HL-60 (cell line): ENCODE measurements around the gene GPC1.

ENCODE experiments used
- POLR2AphosphoS5 ChIP-seq: IDR thresholded peaks from 2 replicates; pipeline ENCODE4 v1.6.1; 2012; ENCODE audit warnings: low read depth
- SPI1 ChIP-seq: IDR thresholded peaks from 2 replicates; pipeline ENCODE4 v1.6.1; 2012; ENCODE audit warnings: low read depth, mild to moderate bottlenecking, borderline replicate concordance
- TF ChIP-seq, protein P1 (sequence below): IDR thresholded peaks from one replicate; pipeline ENCODE4 v1.5.1; 2011; ENCODE audit warnings: low read length, control low read depth, inconsistent platforms; ENCODE audit not compliant: insufficient read depth

GRCh38 chr2:240472078-240472790 is 36.8 kb downstream of the GPC1 start:
- TF ChIP-seq, protein P1, sequence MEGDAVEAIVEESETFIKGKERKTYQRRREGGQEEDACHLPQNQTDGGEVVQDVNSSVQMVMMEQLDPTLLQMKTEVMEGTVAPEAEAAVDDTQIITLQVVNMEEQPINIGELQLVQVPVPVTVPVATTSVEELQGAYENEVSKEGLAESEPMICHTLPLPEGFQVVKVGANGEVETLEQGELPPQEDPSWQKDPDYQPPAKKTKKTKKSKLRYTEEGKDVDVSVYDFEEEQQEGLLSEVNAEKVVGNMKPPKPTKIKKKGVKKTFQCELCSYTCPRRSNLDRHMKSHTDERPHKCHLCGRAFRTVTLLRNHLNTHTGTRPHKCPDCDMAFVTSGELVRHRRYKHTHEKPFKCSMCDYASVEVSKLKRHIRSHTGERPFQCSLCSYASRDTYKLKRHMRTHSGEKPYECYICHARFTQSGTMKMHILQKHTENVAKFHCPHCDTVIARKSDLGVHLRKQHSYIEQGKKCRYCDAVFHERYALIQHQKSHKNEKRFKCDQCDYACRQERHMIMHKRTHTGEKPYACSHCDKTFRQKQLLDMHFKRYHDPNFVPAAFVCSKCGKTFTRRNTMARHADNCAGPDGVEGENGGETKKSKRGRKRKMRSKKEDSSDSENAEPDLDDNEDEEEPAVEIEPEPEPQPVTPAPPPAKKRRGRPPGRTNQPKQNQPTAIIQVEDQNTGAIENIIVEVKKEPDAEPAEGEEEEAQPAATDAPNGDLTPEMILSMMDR: no peak
- TF ChIP-seq SPI1 (no peak), POLR2AphosphoS5 (no peak)
